ENCODE measurements around the gene HNRNPU.
"Not testable (repeated sequence)": the region's sequence is repeated elsewhere in the genome, so short reads cannot be mapped to it uniquely, and the experiment has no call there.

- not testable (repeated sequence) for TF ChIP-seq POLR2AphosphoS5 (IDR thresholded peaks at IDR 0.05; ENCODE audit: low read depth); CTCF (conservative IDR thresholded peaks at IDR 0.05; ENCODE audit: low read depth in 2 of 2); REST (IDR thresholded peaks at IDR 0.05; ENCODE audit: unreplicated experiment); CREB1 (CRISPR knock-in tag; IDR thresholded peaks at IDR 0.05; ENCODE audit: low read depth); EZH2 (IDR thresholded peaks at IDR 0.05; ENCODE audit: low read depth, unreplicated experiment)
Measured at GRCh38 chr1:244833260-244833659, 31.1 kb downstream of the HNRNPU start.

All from GM23338 (cell line).